NCI-H526 treated with DMSO at 0.1 percent for 48 hours (cell line): ENCODE results near the gene FANCM.
"Not testable (repeated sequence)": the region's sequence is repeated elsewhere in the genome, so short reads cannot be mapped to it uniquely, and the experiment has no call there.

Experiments used
- DNase-seq: peaks from one replicate; lab custom pipeline; 2025; lab: John Stamatoyannopoulos, UW

The FANCM gene

GRCh38 chr14:45140661-45141187 lies 5.0 kb downstream of the FANCM start:
- DNase-seq, result no peak

GRCh38 chr14:45142083-45142482 lies 6.4 kb downstream of the FANCM start:
- not testable (repeated sequence) for DNase-seq

- DNase-seq, result no peak
Observed at GRCh38 chr14:45144658-45145057, 8.9 kb downstream of the FANCM start.

- DNase-seq, result no peak
Observed at GRCh38 chr14:45145214-45145613, 9.5 kb downstream of the FANCM start.

GRCh38 chr14:45149602-45150001 lies 13.9 kb downstream of the FANCM start:
- DNase-seq, result no peak

- no peak for DNase-seq
Observed at GRCh38 chr14:45150386-45150890, 14.7 kb downstream of the FANCM start.

- DNase-seq, result no peak
Observed at GRCh38 chr14:45156067-45156466, 20.3 kb downstream of the FANCM start.

DNA sequence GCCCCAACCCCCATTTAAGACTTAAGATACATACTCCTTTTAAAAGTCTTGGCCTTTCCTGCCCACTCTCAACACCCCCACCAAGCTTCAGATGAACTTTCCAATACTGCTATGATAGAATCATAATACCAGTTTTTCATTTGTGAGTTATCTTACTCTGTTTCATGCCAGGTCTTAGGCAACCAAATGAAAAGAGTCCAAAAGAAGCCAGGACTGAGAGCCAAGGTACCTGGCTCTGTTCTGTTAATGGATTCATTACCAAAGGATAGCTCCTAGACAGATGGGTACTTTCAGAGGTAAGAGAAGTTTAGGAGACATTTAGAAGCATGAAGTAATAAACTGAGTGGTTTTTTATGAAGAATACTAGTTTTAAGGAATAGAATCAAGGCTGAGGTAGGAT lies 34.2 kb downstream of the FANCM start:
- no peak for DNase-seq

GRCh38 chr14:45177076-45177475 lies 41.3 kb downstream of the FANCM start:
- no peak for DNase-seq

GRCh38 chr14:45181329-45181728 lies 45.6 kb downstream of the FANCM start:
- no peak for DNase-seq

DNA sequence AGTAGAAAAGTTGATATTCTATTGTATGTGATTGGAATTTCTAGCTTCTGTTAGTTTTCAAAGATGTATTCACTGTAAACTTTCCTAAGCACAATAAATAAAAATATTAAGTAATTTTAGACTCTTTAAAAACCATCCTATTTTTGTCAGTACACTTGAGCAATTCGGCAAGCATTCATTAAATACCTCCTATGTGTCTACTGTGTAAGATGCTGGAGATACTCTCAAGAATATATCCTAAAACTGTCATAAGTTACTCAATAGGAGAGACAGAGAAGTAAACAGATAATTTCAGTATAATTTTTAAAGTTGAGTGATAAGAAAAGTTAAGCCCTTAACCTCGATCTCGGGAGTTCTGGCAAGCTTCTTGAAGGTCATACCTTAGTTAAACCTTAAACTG lies 46.1 kb downstream of the FANCM start:
- DNase-seq, result no peak

- no peak for DNase-seq
Observed at GRCh38 chr14:45185100-45185814, 49.5 kb downstream of the FANCM start.

DNA sequence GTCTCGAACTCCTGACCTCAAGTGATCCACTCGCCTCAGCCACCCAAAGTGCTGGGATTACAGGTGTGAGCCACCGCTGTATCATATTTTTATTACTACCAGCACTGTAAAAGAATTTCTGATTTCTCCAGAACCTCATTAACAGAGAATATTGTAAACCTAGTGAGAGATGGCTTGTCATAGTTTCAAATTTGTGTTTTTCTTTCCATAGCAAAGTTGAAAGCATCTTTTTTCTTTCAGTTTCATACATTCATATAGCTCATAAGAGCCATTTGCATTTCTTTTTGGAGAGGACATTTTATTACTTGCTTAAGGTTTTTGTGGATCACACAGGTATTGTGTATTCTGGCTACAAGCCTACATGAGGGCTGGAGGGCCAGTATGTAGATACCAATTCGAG lies 59.2 kb downstream of the FANCM start:
- DNase-seq, result no peak

- DNase-seq, result no peak
Observed at GRCh38 chr14:45198551-45198950, 62.8 kb downstream of the FANCM start.

DNA sequence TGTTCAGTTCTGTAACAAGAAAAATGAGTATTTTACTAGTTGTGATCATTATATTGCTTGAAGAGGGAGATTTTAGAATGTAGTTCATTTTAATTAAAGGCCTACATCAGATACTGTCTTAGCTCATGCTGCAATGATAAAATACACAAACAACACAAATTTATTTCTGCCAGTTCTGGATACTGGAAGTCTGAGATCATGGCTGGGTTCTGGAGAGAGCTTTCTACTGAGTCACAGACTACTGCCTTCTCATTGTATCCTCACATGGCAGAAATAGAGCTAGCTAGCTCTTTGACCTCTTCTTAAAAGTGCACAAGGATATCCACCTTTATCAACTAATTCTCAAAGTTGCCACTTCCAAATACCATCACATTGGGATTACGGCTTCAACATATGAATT lies 63.5 kb downstream of the FANCM start:
- no peak for DNase-seq

DNA sequence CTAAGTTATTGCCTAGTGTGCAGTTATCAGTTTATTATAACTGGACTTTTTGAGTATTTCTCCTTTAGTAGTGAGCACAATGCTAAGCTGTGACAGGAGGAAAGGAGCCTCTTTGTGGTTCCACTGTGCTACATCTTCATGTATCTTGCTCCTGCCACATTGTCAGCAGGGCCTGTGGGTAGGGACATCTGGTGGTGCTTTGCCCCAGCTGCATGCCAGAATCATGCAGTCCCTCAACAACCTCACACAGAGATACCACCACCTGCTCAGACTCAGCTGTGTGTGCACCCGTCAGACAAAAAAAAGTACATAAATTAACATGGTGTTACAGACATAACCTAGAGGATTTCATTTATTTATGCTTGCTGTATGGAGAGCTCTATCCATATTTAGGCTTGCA lies 66.2 kb downstream of the FANCM start:
- no peak for DNase-seq

GRCh38 chr14:45204241-45204640 lies 68.5 kb downstream of the FANCM start:
- DNase-seq, result no peak

DNA sequence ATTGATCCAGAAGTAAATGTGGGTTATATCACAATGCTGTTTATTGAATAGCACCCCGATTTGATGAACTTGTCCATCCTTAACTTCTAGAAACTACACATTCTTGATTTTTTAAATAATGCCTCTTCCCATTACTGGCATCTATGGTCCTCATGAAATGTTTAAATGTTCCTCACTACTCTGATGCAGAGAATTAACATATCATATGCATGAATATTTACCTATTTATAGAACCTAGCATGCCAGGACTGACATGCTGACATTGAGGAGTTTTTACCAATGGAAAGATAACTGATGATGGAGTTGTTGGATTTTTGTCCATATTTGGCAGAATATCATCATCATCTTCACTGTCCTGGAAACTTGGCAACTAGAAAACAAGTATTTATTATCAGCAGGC lies 74.4 kb downstream of the FANCM start:
- no peak for DNase-seq

GRCh38 chr14:45211295-45211694 lies 75.6 kb downstream of the FANCM start:
- DNase-seq, result no peak

DNA sequence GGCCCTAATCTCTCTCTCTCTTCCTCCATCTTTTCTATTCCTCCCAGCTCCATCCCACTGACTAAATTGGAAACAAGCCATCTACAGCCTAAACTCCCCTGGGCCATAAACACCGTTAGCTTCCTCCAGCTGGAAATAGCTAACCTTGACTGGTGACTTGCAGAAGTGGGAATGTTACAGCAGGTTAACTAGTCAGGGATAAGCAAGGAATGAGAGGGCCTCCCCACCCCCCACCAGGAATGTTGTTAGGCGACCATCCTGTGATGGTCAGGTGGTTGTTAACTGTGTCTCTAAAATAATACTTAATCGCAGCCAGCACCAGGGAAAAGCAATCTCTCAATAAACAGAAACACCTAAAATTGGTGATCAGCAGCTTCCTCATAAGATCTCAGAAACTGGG lies 76.5 kb downstream of the FANCM start:
- no peak for DNase-seq

GRCh38 chr14:45213716-45214115 lies 78.0 kb downstream of the FANCM start:
- not testable (repeated sequence) for DNase-seq

- not testable (repeated sequence) for DNase-seq
Observed at GRCh38 chr14:45214341-45214740, 78.6 kb downstream of the FANCM start.

DNA sequence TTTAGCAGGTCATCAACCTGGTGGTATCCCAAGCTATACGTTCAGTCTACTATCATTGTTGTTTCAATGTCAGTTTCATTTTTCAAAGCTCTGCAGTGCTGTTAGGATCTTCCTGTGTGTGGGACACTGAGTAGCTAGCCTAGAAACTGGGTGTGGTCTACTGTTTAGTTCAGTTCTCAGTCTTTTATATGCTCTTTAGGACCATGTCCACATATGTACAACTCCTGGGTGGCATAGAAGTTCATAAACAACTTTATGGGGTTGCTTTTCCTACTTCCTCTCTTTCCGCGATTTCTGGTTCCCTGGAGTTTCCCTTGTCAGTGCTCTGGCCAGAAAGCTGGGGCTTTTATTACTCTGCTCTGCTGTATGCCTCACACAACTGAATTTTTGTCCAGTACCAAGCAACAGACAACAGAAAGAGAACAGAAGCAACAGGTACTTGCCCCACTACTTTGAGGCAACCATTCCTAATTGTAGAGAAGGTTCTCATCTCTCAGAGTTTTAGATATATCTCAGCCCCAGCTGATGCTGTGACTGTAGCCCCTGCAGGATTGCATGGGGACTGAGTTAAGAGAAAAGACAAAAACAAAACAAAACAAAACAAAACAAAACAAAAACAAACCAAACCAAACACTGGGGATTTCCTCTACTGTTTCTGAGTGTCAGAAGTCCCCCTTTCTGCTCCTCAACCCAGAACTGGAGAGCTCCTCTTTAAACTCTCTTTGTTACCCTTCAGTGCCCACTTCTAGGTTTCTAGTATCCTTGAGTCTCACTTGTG lies 86.9 kb downstream of the FANCM start:
- no peak for DNase-seq
